PC-9 (cell line): ENCODE data around the gene ABHD16B.

Experiments used
- CTCF ChIP-seq: fragments of 200-600 bp; sonication (generic); conservative IDR thresholded peaks from 2 replicates; pipeline ENCODE4 v1.6.1; 2017; ENCODE audit warnings: mixed run types, antibody characterized with exemption, mild to moderate bottlenecking, moderate library complexity
- EZH2 ChIP-seq: fragments of 200-600 bp; sonication (generic); IDR thresholded peaks from 2 replicates; pipeline ENCODE4 v1.8.0; 2017; ENCODE audit warnings: antibody characterized with exemption, low read depth

- TF ChIP-seq CTCF (no peak), EZH2 (no peak)
Observed at GRCh38 chr20:63848003-63848911, 13.0 kb upstream of the ABHD16B start.
